NB4 (cell line): ENCODE results near the gene ZBTB20.

ENCODE experiments used
- MYC ChIP-seq: IDR thresholded peaks from 2 replicates; pipeline ENCODE4 v1.6.1; 2011; ENCODE audit warnings: low read depth, low read length
- POLR2A ChIP-seq: IDR thresholded peaks from 2 replicates; pipeline ENCODE4 v1.6.1; 2011; ENCODE audit warnings: mild to moderate bottlenecking; ENCODE audit not compliant: insufficient read length; ENCODE audit errors: extremely low read depth
- TF ChIP-seq, protein P1 (sequence below): IDR thresholded peaks from one replicate; pipeline ENCODE4 v1.5.1; 2012; ENCODE audit warnings: low read depth, low read length

DNA sequence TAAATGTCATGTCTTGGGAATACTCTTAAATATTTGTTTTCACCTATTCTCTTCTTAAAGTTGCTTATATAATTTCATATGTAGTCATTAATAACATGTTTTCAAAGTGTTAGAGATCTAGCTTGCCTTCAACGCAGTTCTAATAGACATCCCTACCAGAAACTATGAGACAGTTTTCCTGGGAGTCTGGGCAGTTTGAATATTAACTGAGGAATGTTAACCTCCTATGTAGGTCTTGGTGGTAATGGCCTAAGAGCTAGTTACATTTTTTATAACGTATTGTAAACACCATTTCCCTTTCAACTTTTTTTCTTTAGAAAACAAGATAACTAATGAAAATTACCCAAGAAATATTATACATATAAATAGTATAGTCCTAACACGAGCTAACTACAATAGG is 525.1 kb downstream of the ZBTB20 start:
- TF ChIP-seq, protein P1, sequence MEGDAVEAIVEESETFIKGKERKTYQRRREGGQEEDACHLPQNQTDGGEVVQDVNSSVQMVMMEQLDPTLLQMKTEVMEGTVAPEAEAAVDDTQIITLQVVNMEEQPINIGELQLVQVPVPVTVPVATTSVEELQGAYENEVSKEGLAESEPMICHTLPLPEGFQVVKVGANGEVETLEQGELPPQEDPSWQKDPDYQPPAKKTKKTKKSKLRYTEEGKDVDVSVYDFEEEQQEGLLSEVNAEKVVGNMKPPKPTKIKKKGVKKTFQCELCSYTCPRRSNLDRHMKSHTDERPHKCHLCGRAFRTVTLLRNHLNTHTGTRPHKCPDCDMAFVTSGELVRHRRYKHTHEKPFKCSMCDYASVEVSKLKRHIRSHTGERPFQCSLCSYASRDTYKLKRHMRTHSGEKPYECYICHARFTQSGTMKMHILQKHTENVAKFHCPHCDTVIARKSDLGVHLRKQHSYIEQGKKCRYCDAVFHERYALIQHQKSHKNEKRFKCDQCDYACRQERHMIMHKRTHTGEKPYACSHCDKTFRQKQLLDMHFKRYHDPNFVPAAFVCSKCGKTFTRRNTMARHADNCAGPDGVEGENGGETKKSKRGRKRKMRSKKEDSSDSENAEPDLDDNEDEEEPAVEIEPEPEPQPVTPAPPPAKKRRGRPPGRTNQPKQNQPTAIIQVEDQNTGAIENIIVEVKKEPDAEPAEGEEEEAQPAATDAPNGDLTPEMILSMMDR: no peak
- TF ChIP-seq POLR2A (no peak), MYC (no peak)
